ENCODE results near the gene PRCD.
"Not testable (repeated sequence)": the region's sequence is repeated elsewhere in the genome, so short reads cannot be mapped to it uniquely, and the experiment has no call there.

The PRCD gene

DNA sequence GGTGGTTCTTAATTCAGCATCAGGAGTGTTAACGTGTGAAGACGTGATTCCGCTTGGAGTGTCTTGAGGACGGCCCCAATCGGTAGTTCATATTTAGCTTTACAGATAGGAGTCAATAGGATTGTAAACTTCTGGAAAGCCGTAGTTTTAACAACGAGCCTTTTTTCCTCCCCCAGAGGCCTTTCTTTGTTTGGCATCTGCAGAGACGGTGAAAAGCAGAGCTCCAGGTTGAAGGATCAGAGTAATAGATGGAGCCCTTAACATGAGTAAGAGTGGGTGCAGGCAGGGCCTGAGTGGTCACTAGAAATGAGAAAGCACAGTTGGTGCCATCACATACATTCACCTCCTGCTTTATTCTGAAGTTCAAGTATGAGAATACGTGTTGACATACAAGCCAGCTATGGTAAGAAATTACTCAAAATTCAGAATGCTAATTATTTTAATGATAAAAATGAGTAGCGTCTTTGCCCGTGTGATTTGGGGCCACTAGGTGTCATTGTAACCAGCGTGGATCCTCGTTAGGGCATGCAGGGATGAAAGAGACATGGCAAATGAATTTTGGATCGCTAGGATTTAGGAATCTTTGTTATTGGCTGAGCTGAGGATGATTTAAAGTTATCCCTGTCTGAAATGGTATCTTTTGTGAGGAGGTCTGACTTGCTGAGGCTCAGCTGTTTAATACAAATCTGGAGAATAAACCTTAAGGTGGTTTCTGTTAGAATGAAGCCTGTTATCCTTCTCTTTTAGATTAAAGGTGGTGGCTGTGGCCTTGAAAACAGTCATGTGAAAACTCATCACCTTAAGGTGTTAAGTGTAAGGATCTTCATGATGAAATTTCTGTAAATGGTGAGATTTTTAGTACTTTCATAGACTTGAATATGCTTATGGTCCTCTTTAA, 18.6 kb downstream of the PRCD start:
- DNase-seq = peak; percentile 51 to 59

DNA sequence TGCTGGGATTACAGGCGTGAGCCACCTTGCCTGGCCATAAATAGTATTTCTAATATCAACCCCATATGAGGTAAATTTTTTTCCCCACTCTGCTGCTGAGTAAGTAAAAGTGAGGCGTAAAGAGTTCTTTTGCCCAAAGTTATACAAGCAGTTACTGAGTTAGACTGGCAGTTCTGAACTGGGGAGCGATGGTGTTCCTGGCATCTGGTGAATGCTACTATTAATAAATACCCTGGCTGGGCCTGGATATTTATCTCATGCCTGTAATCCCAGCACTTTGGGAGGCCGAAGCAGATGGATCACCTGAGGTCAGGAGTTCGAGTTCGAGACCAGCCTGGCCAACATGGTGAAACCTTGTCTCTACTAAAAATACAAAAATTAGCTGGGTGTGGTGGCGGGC, 19.6 kb downstream of the PRCD start:
- DNase-seq = not testable (repeated sequence)

DNA sequence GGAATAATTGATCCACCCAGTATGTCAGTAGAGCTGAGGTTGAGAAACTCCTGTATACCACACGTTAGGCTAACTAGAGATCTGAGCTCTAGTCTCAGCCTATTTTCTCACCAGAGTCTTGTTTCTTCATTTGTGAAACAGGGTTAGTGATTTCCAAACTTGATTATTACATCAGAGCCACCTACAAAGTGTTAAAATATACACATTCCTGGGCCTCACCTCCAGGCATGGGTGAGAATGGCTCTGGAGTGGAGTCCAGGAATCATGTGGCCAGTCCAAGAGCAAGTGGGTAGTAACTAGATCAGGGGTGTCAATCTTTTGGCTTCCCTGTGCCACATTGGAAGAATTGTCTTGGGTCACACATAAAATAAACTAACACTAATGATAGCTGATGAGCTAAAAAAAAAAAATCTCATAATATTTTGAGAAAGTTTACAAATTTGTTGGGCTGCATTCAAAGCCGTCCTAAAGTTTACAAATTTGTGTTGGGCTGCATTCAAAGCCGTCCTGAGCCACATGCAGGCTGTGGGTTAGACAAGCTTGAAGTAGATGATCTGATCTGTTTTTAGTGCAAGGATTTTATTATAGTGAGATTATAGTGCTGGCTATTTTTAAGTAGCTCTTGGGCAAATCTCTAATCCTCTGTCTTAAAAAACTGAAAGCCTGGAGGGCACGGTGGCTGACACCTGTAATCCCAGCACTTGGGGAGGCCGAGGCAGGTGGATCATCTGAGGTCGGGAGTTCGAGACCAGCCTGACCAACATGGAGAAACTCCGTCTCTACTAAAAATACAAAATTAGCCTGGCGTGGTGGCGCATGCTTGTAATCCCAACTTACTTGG, 20.4 kb downstream of the PRCD start:
- DNase-seq = peak; percentile 46 to 52

DNA sequence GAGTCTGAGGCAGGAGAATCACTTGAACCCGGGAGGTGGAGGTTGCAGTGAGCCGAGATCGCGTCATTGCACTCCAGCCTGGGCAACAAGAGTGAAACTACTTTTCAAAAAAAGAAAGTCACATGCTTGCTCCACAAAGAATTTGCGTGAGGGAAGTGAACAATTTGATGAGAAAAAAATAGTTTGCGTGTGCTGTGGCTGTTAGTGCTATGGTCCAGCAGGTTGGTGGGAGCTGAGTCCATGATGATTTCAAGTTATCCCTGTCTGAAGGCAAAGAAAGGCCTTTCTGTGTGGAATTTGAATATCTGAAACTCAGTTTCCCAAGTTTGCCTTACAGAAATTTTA, 21.0 kb downstream of the PRCD start:
- no peak for DNase-seq

DNA sequence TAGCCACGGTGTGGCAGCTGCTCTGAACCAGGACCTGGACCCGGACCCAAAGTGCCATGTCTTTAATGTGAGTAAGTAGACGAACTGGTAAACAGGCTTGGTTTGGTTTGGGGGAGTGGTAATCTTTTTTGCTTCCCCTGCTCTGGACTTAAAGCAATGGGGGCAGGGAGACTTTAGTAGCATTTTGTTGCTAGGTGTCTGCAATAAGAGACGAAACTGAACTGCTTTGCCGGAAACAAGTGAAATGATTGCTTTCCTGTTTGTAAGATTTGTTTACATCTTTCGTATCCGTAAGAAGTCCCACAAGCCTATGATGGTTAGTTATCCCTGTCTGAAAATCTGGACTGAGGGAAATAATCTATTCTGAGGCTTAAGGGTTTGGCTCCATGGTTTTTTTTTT, 21.5 kb downstream of the PRCD start:
- DNase-seq = no peak

DNA sequence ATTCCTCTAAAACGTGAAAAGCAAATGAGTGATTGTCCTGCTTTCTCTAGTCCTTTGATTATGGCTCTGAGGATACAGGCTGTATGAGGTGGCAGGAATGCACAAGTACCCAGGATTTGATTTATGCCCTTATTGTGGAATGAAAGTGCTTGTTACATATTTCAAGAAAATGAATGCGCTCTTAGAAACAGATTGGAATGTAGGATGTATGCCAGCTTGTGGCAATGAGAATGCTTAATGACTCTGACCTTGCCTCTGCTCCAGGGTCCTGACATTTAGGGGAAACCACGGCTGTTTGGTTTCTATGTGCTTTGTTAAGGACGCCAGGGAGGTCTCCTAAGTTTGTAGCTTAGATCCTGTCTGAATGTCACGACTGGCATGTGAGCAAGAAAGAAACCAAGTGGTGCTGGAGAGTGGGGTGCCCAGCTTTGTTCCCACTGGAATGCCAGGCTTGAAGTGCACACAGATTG, 22.0 kb downstream of the PRCD start:
- DNase-seq = no peak

DNA sequence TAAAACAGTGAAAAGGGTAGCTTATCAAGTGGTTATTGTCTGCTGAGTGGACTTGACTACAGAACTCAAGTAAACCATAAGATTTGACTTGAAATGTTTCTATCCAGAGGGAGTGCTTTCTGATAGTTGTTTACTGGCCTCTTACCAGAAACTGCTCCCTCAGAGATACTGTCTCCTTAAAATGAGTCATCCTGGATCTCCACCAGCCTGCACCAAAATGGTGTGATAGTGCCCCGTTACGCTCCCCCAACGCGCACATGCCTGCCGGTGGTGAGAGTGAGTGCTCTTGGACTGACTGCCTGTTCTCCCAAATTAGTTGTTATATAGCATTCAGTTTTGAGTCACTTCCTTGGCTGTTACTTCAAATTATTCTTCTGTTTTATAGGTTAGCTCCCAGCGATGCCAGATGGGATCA, 22.9 kb downstream of the PRCD start:
- no peak for DNase-seq

DNA sequence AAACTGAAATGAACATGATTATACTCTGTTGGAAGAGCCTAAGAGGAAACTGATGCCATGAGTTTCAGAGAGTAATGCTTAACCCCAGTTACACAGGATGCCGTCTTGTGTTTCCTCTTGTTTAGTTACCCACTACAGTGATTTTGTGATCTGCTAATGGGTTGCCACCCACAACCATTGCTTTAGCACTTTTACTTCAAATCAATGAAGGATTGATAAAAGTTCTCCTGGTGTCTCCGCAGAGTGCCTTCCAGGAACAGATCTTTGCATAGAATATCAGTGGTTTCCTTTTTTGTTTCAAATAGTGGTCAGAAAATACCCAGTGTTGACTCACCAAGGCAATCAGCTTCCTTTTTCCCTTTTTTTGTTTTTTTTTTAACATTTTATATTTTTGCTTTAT, 23.5 kb downstream of the PRCD start:
- not testable (repeated sequence) for DNase-seq

DNA sequence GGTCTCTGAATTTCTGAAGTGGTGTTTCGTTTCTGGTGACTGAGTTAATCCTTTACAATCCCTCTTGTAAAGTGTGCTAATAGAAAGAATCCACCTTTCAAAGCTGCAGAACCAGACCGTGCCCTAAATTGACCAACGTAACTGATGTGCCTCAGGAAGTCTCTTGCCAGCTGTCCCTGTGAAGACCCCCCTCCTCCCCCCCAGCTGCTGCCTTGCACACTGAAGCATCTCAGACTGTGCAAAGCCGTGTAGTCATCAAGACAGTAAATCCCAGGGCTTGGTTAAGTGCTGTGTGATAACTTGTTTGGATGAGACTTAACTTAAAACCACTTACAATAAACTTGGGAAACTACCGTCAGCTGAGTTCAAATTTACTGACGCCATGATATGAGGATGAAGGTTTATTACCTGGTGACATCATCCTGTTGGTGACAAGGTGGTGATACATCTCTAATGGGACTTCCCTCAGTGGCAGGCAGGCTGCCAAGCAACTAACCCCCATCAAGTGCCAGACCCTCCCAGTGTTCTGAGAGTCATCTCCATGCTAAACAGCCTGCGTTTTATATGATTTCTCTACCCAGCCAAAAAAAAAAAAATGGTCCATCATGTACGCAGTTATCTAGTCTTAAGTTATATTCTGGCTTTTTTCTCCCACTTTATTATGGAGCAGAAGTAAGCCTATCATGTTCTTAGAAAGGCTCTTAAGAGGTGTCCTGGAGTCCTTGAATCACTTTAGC, 25.3 kb downstream of the PRCD start:
- DNase-seq = not testable (repeated sequence)

DNA sequence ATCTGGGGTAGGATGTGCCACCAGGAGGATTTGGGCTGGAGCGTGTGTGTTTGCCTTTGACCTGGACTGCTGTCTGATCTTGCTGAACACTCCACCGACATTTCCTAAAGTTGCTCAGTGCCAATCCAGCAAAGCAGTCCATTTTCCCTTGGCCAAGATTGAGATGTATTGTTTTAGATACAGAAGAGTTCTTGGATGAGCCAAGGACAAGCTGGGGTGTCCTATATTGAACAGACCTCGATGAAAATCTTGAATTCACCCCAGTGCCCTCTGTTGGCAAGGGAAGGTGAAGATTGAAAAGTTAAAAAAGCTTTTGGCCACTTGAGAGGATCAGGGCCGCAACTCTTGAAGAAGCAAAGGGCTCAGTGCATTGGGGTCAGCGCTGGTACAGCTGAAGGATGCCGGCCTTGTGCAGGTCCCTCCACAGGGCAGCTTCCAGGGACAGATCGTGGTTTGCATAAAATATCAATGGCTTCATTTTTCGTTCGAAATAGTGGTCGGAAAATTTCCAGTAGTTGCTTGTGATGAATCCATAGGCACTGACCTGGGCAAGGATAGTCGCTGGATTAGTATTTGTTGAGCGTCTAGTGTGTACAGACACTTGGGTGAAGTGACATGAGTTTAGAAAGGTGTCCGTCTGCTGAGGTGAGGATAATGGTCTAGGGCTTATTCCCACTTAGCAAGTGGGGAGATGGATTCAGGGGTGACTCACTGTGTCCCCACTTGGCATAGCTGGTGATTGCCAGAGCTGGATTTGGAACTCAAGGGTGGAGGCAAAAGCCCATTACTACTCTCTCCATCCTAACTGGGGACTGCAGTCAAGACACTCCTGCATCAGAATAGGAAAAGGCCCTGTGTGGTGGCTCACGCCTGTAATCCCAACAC, 26.1 kb downstream of the PRCD start:
- no peak for DNase-seq

DNA sequence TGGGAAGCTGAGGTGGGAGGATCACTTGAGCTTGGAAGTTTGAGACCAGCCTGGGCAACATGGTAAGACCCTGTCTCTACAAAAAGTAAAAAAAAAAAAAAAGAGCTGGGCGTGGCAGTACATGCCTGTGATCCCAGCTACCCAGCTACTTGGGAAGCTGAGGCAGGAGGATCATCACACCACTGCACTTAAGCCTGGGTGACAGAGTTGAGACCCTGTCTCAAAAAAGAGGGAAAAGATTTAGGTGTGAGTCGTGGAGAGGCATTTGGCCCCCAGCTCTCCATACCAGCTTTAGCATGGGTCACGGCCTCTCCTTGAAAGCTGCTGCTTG, 26.7 kb downstream of the PRCD start:
- DNase-seq = no peak

DNA sequence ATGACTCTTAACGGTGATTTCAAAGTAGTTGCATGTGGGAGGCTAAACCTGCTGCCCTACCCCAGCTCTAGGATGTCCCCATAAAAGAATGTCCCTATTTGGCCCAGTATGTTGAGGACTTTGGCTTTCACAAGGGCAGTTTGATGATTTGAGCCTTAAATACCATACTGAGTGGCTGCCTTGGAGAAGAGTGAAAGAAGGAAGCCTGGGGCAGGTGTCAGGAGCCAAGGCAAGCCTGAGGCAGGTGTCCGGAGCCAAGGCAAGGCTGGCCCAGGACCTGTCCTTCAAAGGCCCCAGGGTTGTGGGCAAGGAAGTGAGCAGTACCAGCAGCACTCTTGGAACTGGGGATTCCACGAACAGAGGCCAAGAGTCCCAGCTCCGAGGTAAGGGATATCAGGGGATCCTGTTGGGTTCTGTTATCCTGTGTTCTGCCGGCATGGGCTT, 27.2 kb downstream of the PRCD start:
- no peak for DNase-seq

DNA sequence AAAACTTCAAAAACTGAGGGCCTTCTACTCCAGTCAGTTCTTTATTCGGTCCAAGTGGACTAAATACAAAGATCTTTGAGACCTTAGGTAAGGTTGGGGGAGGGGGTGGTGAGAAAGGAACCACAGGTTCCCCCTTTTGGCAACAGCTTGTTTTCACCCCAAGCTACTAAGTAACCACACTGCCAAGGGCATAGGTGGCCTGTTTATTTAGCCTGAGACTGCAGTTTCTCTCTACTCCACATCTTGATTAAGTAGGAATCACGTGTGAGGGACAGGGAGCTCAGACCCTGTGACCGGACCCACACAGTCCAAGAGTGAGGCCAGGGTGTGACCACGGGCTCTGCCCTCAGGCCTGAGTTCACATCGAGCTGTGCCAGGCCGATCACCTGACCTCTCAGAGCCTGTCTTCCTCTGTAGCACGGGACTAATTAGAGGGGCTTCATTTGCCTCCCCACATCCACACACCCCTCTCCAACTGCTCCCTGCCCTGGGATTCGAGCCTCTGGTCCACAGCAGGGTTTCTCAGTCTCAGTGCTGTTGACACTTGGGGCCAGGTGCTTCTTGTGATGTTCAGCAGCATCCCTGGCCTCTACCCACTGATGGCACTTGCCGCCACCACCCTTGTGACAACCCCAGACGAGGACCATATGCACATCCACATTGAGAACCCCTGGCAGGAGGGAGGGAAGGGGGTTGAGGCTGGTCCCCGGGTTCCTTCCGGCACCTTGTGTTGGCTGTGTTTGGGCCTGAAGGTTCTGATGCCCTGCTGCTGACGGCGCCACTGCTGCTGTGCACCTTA, 28.0 kb downstream of the PRCD start:
- peak; percentile 69 to 72 for DNase-seq

DNA sequence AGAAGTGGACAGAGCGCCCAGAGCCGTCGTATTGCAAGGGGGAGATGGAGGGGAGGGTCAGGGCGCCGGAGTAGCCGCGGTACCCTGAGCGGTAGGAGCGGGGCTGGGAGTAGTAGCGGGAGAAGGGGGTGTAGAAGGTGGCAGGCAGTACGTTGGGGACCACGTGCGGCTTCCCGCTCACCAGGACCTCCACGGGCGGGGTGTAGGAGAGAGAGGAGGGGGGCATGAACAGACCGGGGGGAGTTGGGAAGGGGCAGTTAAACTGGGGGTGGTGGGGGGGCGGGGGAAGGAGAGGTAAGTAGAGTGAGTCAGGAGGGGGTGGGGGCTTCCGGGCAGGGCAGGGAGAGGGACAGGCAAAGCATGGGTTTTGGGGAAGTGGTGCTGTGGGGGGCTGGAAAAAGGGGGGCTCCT, 29.0 kb downstream of the PRCD start:
- DNase-seq = no peak

DNA sequence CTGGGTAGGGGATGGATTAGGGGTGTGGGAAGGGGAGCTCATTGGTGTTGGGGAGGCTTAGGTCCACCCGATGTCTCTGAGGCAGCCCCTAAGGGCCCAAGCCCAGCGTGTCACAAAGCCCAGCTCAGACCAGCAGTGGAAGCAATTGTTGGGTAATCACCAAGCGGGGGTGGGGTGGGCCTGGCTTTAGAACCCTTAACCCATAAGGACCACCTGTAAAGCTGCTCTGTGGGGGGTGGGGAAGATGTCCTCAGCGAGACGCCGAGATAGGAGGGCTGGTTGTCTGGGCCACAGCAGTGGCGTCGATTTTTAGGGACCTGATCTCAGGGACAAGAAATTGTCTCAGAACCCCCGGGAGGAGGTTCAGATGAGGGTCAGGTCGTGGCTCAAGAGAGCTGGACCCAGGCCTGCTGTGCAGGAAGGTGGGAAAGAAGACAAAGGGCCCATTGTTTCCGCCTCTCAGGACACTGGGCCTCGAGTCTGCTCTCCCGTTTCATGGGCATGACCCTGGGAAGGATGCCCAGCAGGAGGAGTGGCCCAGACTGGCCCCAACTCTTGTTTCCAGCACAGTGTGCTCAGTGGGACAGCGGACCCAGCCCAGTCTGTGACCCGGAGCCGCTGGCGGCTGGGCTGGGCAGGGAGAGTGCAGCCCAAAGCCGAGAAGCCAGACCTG, 29.9 kb downstream of the PRCD start:
- DNase-seq = no peak

DNA sequence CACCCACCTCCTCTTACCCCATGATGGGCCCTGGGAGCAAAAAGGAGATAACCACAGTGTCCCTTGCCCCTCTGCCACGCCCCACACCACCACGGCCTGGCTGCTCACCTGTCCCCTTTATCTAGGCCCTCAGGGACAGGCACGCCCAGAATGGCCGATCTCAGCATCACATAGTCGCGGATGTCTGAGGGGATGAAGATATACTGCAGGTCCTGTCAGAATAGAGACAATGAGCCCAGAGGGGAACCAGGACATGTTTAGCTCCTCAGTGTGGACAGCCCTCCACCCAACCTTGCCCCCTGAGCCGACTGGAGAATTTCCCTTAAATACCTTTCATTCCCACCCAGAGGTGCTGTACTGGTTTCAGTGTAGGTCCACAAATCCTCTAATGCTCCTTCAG, 30.6 kb downstream of the PRCD start:
- no peak for DNase-seq

DNA sequence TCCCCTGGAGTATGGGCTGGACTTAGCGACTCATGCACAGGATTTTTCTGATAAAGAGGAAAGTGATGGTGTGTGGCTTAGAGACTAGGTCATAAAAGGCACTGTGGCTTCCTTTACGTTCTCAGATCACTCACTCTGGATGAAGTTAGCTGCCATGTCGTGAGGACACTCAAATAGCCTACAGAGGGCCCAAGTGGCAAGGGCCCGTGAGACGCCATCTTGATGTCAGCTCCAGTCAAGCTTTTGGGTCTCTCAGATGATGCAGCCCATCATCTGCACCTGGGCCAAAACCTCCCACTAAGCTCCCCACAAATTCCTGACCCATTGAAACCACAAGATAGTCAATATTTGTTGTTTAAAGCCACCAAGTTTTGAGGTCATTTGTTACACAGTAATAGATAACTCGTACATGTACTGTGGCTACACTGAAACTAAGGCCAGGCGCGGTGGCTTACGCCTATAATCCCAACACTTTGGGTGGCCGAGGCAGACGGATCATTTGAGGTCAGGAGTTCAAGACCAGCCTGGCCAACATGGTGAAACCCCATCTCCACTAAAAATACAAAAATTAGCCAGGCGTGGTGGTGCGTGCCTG, 31.1 kb downstream of the PRCD start:
- DNase-seq = no peak

DNA sequence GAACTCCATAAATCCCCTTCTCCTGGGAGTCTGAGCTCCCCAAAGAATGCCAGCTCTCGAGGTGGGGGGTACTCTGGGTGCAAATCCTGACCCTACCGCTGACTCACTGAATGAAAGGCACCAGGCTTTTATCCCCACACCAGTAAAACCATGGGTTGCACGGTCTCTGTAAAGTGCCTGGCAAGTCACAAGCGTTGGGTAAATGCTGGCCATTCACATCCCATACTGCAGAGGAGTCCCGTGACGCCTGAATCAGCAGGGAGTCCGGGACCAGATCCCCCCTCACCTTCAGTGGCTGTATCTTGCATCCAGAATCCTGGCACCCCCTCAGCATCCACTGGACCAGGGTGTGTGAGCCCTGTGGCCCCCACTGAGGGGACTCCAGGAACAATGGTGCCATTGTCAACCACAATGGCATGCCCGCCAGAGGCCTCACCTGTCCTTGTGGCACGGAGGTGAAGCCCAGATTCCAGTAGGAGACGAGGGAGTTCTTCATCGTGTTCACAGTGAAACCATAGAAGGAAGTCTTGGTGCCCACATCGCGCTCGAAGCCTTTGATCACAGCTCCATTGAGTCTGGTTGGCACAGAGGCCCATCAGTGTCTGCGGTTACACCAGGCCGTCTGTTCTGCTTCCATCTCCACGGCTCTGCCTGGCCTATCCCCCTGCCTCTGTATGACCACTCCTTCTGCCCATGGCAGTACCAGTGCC, 32.5 kb downstream of the PRCD start:
- no peak for DNase-seq

DNA sequence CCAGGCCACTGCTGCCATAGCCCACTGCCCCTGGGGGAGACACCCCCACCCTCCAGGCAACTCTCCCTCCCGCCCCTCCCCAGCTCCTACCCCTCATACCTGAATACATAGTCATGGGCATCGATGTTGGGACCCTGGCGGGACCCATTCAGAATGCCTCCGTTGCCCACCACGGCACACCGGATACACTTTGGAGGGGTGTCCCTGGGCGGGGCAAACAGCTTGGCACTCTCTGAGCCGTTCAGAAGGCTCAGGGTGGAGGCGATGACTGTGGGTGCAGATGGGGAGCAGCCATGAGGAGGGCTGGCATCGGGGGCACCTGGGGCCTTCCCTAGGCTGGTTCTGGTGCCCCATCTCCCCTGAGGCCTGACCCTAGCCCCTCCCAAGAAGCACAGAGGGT, 33.3 kb downstream of the PRCD start:
- no peak for DNase-seq

DNA sequence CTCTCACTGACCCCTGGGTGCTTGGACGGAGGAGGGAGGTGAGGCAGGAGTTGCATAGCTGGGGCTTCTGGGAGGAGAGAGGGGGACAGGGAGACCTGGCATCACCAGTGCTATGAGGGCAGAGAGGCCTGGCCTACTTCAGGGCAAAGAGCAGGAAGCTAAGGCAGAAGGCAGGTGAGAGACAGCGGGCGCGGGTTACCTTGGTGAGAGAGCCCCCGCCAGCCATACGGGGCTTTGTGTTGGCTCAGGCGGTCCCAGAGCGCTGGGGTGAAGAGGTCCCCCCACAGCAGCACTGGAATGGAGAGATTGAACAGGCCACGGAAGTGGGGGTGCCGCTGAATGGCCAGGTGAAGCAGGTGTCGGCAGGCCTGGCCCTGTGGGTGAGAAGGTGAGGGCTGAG, 34.3 kb downstream of the PRCD start:
- no peak for DNase-seq
